HG02588 (cell line): Measurements from ENCODE around the gene WNT7A.
"Not testable (repeated sequence)": the region's sequence is repeated elsewhere in the genome, so short reads cannot be mapped to it uniquely, and the experiment has no call there.

Source experiments
- ATAC-seq: cut with Tn5 transposase; IDR thresholded peaks from one replicate; pipeline ENCODE4 v1.9.1; 2021; ENCODE audit warnings: mild to moderate bottlenecking, moderate library complexity; ENCODE audit not compliant: unreplicated experiment

Gene WNT7A

DNA sequence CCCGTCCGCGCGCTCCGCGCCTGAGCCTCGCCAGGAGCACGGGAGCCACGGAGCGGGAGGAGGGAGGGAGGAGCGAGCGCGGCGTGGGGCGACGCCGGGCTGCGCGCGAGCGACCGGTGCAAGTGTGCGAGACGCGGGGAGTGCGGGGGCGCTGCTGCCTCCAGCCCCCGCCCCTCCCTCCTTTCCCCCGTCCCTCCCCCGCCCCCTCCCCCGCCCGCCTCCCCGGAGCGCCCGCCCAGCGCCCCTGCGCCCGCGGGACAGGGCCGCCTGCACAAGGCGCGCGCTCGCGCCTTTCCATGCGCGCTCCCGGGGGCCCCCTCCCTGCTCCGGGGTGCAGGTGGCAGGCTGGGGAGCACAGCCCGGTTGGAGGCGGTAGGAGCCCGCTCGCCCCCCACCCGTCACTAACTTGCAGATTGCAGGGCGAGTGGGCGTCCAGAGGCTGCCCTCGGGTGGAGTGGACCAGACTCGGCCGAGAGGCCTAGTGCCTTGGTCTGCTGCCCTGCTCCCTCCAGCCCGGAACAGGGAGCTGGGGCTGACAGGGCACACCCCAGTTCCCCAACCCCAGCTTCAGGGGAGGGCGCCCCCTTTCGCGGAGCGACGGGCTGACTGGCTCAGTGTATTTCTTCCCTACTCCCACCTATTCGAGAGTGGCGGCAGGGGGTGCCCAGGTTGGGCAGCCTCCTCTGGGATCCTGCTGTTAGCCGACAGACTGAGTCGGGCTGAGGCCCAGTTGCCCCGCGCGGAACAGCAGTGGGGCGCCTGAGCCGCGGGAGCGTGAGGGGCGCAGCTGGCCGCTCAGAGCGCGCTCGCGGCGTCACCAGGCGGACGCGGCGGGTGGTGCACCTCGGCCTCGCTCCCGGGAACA lies at the start of gene WNT7A:
Gene WNT7A, minus strand, starts transcription at position 126 of the 865 bp plus-strand sequence. CDS start 255 bp downstream, outside the sequence.
- no peak for ATAC-seq

DNA sequence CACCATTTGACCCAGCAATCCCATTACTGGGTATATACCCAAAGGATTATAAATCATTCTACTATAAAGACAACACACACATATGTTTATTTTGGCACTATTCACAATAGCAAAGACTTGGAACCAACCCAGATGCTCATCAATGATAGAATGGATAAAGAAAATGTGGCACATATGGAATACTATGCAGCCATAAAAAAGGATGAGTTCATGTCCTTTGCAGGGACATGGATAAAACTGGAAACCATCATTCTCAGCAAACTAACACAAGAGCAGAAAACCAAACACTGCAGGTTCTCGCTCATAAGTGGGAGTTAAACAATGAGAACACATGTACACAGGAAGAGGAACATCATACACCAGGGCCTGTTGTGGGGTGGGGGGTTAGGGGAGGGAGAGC lies 48.9 kb upstream of the WNT7A start:
- ATAC-seq = not testable (repeated sequence)

DNA sequence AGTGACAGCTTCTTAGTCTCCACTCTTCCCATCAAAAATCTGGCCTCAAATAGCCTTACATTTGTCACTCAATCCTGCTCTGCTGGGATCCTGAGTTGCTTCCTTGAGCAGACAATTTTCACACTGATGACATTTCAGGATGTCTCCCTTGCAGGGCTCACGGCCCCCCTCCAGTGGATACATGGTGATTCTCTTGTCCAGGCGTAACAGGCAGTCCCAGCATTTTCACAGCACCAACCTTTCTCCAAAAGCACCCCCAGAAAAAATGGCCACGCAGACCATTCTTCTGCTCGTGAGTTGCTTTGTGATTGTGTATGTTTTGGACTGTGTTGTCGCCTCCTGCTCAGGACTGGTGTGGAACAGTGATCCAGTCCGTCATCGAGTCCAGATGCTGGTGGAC lies 47.4 kb upstream of the WNT7A start:
- ATAC-seq = no peak

DNA sequence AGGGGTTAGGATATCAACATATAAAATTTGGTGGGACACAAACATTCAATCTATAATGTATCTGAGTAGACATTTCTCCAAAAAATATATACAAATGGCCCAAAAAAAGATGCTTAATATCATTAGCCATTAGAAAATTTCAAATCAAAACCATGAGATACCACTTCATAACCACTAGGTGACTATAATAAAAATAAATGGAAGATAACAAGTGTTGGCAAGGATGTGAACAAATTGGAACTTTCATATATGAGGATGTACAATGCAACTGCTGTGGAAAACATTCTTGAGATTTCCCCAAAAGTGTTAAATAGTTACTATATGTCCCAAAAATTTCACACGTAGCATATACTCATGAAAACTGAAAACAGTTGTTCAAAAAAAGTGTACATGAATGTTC lies 36.5 kb upstream of the WNT7A start:
- ATAC-seq = no peak

DNA sequence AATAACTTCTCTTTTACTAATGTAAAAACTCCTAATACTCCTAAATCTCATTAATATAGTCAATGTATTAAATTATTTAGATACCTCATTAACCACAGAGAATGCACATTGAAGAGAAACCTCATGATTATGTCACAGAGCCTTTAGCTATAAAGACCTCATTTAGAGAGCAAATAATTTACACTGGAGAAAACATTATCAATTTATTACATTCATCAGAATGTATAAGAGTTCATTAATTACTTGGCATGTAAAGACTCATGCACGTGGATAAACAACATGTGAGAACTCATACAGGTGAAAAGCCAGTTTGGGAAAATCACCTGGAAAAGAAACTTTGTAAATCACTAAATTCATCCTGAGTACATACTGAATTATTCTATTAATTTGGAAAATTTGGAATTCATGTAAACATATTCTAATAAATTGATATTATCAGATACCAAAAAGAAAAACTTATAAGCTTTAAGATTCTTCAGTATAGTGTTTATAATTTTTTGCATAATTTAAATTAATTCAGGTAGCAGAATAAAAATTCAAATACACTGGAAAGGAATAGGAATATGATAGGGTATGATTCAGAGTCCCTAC lies 22.9 kb upstream of the WNT7A start:
- ATAC-seq = no peak

DNA sequence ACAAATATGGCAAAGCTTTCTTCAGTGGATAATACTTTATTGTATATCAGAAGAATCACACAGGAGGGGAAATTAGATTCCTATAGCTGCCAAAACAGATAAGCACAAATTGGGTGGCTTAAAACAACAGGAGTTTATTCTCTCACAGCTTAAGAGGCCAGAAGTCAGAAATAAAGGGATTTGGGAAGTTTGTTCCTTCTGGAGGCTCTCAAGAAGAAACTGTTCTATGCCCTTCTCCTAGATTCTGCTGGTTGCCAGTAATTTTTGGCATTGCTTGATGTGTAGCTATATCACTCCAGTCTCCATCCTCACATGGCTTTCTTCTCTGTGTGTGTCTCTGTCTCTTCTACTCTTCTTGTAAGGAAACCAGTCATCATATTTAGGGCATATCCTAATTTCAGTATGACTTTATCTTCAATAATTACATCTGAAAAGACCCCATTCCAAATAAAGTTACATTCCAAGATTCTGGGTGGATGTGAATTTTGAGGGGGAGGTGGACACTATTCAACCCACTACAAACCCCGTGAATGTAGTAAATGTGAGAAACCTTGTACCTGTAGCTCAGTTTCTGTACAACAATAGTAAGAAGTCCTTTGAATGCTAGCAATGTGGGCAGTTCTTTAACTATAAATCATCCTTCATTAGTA lies 22.2 kb upstream of the WNT7A start:
- ATAC-seq = no peak

DNA sequence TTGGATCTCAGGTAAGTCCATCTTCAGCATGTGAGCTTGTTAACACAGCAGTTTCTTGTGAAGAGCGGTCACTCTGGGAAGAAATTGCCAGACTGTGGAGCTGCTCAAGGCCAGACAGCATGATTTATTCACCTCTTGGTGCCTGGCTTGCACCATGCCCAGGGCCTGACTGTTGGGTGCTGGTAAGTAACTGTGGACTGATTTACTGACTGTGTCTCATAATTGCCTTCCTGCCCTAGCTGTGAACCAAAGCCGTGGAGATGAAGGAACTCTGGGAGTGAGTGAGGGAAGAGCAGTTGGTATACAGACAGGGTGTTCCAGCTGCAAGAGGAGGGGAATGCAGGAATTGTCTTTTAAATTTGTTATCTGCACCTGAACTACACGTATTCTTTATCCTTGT lies 18.5 kb upstream of the WNT7A start:
- ATAC-seq = no peak

DNA sequence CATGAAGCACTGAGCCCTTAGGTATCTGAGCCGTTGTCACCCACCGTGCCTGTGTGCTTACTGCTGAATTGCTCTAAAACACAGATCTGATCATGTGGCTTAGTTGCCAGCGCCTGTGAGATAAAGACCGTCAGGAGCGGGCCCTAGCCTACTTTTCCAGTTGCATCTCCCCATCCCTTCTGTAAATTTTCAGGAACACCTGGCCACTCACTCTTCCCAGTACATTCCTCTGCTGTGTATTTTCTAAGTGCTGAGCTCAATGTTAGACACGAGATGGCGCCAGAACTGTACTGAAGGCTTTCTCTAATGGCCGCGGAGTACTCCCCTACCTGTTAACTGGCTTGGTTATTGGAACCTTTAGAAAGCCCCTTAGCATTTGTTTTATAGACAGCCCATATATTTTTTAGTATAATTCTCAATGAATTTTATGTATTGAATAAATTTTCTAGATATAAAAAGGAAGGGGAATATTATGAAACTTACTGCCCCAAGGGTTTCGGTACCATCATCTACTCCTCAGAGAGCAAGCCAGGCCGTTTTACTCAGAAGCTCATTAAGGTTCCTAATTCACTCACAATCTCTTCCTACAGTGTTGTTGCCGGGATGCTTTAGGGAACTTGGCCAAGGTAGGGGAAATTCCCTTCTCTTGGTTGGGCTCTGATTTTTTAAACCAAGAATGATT lies 16.7 kb upstream of the WNT7A start:
- no peak for ATAC-seq

DNA sequence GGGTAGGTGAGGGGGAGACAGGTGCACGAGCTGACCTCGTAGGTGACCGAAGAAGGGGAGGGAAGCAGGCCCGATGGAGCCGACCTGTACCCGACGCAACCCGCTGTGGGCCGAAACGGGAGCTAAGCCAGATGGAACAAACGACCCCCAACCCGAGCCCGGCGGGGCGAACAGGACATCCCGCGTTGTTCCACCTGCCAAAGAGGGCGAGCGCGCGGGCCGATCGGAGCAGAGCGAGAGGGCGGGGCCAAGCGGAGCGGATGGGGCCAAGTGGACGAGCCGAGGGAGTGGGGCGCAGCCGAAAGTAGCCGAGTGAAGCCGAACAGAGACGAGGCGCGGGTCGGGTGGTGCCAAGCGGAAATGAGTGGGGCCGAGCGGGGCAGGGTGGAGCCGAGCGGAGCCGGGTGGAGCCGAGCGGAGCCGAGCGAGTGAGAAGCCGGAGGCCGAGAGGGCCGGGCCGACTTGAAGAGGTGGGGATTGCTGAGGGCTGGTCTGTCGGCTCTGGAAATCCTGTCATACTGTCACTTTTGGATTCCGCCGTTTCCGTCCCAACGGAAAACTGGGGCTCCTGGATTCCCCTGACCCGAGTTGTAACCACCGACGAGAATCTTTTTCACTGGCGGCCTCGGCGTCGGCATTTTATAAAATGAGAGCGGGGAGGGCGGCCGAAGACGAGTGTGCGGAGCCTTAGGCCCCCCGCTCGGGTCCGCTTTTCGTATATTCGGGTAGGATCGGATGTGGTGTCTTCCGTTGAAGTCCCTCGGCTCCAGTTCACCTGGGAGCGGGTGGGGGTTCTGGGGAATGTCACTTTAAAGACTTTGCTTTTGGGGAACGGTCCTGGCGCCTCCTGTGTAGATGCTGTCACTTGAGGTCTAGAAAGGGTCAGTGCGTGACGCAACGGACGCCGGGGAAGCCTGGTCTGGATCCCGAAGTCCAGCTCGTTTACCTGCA lies 15.6 kb upstream of the WNT7A start:
- peak; percentile 94 for ATAC-seq

DNA sequence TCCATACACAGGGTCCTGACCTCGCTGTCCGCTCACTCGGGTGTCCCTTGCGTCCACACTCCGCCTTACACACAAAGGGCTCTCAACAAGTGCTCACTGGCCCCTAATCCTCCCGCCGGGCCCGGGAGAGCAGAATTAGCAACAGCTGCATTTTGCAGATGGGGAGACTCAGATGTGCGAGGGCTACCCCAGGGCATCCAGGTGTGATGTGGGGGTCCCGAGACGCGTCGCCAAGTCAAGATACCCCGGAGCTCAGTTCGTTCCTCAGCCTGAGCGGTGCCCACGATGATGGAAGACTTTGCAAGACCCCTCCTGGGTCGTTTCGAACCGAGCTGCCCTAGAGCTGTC lies 14.9 kb upstream of the WNT7A start:
- no peak for ATAC-seq

DNA sequence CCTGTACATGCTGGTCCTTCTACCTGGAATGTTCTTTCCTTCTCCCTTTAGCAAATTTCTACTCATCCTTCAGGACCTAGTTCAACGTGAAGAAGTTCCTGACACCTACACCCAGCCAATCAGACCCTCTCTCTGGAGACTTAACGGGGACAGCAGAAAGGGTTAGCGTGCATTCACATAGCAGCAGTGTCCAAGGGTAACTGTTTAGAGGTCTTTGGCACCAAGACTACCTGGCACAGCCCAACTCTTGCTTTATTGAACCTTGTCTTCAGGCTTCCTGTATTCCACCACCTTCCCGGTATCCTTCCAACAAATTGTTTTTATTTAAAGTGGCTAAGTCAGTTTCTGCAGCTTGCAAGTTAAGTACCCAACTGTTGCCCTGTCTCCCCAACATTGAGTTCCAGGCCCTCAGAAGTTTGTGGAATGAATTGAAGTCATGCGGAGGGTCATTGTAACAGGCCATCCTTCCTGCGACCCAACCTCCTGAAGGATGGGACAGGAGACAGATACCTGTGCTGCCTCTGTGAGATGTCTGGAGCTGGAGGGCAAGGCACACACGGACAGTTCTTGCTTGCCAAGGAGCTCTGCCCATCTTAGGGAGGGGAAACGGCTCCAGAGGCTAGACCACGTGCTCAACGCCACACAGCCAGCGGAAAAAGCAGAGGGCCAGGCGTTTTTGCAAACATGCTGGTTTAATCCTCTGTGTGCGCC lies 14.4 kb upstream of the WNT7A start:
- no peak for ATAC-seq

DNA sequence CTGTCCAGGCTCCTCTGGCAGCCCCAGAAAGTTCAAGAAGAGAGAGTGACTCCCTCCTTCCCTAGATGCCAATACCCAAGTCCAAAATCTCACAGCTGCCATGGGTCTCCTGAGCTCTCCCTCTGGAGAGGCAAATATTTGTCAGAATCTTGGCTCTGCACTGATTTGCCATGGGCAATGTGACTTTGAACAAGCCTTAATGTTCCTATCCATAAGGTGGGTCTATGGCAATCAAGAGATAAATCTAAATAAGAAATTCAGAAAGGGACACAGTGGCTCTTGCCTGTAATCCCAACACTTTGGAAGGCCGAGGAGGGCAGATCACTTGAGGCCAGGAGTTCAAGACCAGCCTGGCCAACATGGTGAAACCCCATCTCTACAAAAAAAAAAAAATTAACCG lies 12.4 kb upstream of the WNT7A start:
- no peak for ATAC-seq

DNA sequence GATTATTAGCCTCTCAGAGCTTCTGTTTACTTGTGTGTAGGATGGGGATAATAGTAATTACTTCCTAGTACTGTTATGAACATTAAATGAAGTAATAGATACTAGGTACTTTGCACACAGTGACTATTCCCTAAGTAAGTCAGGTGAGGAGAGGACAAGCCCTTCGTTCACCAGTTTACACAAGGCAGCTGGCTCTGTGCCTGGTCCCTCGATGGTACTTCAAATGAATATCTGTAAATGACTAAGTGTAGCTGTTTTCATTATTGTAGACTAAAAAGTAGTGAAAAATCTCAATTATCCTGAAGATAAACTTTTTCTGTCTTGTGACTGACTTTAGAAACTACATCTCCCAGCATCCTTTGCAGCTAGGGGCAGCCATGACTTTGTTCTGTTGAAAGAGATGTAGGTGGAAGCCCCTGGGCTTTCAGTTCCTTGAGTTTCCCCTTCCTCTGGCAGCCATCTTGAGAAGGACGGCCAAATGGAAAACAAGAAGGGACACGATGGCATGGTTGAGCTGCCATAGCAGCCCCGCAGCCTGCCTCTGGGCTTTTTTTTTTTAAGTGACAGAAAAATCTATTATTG lies 11.7 kb upstream of the WNT7A start:
- ATAC-seq = no peak

DNA sequence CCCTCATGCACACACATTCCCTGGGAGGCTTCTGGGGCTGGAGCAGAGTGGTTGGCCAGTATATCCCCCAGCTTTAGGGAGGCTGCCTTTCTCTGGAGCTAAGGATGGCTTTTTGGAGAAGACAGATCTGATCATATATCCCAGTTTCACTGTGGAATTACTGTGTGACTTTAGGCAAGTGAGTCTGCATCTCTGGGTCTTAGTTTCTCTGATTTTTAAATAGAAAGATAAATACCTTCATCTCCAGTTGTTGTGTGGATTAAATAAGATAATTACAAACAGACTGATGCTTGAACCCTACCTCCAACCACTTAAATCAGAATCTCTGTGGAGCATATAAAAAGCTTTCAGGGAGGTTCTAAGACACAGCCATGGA lies 11.1 kb upstream of the WNT7A start:
- ATAC-seq = no peak

DNA sequence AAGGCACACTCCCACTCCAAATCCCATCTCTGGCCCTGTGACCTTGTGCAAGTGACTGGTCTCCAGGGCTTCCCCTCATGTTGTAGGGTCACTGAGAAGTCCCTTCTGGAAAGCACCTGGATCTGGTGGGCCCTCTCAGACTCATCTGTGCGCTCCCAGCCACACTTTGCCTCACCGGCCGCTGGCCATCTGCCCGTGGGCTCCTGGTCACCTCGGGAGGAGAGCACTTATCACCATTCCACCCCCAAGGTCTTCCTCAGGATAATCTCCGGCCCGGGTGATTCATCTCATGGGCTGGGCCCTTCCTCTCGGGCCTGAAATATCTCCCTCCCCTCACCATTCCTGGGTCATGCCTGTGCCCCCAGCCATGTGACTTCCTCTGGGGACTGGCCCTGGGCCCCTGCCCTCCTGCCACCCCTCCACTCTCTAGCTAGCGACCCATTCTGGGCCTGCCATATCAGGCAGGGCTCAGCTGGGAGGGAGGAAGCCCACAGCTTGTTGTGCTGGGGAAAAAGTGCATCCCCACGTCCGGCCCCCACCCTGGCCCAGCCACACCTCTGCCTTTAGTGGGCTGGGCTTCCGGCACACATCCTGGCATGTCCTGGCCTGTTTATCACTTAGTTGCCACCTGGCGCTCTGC lies 10.6 kb upstream of the WNT7A start:
- ATAC-seq = no peak

DNA sequence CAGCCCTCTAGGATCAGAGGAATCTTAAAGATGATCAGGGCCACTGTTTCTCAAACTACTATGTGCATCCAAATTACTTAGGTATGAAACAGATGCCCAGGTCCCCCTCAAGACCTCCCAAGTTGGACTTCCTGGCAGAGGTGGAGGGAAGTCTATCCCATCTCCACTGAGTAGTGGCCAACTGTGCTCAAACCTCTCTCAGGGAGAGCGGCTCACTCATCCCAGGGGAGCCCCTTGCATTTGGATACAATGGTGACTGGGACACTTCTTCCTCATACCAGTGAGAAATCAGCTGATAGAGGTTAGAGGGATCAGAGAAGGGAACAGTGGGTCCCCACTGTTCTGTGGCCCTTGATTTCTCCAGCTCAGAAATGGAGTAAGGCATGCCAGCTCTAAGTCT lies 8.7 kb upstream of the WNT7A start:
- ATAC-seq = no peak

DNA sequence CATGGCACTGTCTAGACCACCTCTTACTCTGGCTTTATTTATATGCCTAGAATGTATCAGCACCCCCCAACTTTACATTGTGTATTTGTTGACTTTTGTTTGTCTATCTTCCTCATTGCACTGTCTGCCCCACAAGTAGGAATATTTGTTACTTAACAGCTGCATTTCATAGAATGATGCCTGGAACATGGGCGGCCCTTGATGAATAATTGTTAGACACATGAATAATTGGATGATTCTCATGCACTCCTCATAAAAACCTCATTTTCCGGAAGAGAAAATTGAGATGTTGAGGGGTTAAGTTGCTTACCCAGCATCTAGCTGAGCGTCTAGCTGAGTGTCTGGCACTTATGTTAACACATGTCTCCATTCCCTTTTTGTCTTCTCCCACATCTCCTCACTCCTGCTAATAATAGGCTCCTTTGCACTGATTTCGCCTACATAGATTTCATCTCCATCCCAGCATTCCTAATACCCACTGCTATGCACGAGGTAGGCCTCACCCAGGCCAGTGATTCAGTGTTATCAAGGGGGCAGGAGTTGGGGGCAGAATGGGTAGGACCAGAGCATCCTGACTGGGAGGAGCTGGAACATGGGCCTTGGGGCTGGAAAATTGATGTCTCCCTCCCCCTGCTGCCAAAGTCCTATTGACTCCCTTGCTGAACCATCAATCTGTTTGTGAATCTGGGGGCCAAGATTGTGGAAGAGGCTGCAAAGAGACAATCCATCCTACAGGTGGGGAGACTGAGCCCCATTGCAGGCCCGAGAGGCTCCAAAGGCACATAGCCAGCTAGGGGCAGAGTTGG lies 7.8 kb upstream of the WNT7A start:
- ATAC-seq = no peak

DNA sequence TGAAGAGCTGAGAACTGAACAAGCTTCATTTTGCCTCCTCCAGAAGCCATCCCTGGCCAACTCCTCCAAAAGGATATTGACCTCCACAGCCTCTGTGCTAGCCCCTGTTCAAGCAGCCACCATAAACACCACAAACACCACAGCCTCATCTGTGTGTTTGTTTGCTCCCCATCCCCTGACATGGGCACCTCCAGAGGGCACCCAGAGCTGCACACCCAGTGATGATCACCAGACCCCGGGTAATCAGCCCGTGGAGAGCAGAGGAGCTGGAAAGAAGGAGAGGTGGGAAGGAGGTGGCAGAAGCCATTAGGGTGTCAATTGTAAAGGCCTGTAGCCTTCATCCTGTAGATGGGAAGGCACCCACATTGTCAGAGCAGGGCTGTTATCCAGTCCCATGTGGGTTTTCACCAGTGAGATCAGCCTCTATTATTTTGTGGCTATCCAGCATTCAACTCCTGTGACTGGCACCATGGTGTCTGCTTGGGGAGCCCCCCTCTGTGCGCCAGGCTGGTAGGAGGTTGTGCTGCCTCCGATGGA lies 6.8 kb upstream of the WNT7A start:
- ATAC-seq = no peak
